ENCODE data around the gene FAM210A. TPM values are rescaled to one million over a fixed set of nuclear protein-coding genes. Genes with fewer than 3 reads are reported as not detected.
A peak's percentile ranks its signal among the peaks of the same experiment; 100 is the strongest.

Gene FAM210A
- total RNA-seq, 1 donor = 20.7 TPM

DNA sequence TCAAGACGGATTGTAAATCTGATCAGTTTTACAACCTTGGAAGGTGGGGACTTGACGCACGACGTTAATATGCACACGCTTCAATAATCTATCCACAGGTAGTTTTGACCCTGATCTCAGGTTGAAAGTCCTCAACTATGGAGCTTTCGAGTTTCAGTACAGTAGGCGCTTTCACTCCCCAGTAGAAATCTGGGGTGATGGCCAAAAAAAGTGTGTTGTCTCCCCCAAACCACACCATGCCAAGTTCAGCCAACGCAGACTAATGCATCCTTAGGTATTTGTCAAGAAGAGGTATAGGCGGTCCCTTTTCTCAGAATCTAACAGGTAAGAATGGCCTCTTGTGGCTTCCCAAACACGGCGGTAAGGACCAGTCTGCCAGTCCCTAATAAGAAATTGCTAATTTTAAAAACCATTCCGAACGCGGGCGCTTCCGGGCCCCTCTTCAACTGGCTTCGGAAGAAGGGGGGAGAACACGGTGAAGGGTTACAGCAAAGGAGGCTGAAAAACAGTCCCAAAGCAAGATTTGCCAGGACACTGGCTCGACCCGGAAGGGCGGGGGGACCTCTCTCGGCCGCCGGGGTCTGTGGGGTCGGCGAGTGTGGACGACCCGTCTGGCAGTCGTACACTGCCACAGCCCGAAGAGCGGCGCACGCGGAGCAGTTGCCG is 659 bp downstream of the FAM210A start:
- DNase-seq (ENCODE audit: low read depth) = peak; percentile 26
- H3K4me3 ChIP-seq (ENCODE audit: low read depth, low read length) = peak overlapping the region; percentile 96
- TF ChIP-seq, protein P1, sequence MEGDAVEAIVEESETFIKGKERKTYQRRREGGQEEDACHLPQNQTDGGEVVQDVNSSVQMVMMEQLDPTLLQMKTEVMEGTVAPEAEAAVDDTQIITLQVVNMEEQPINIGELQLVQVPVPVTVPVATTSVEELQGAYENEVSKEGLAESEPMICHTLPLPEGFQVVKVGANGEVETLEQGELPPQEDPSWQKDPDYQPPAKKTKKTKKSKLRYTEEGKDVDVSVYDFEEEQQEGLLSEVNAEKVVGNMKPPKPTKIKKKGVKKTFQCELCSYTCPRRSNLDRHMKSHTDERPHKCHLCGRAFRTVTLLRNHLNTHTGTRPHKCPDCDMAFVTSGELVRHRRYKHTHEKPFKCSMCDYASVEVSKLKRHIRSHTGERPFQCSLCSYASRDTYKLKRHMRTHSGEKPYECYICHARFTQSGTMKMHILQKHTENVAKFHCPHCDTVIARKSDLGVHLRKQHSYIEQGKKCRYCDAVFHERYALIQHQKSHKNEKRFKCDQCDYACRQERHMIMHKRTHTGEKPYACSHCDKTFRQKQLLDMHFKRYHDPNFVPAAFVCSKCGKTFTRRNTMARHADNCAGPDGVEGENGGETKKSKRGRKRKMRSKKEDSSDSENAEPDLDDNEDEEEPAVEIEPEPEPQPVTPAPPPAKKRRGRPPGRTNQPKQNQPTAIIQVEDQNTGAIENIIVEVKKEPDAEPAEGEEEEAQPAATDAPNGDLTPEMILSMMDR (IDR thresholded peaks at IDR 0.05; ENCODE audit: insufficient read depth, low read depth, low read length) = no peak

DNA sequence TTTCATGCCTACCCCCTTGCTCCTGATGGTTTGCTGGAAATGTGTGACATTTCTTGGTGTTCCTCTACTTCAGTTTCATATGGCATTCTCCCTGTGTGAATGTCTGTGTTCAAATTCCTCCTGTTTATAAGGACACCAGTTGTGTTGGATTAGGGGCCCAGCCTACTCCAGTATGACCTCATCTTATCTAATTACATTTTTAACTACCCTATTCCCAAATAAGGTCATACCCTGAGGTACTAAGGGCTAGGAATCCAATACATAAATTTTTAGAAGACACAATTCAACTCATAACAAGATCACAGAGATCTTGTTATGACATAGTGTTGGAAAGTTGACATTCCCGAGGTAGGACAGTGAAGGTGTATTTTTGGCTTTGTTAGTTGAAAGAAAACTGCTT is 5.5 kb downstream of the FAM210A start:
- H3K4me3 ChIP-seq (ENCODE audit: low read depth, low read length) = no peak overlapping the region
- no peak for DNase-seq (ENCODE audit: low read depth)
- TF ChIP-seq, protein P1 (IDR thresholded peaks at IDR 0.05; ENCODE audit: insufficient read depth, low read depth, low read length) = no peak

DNA sequence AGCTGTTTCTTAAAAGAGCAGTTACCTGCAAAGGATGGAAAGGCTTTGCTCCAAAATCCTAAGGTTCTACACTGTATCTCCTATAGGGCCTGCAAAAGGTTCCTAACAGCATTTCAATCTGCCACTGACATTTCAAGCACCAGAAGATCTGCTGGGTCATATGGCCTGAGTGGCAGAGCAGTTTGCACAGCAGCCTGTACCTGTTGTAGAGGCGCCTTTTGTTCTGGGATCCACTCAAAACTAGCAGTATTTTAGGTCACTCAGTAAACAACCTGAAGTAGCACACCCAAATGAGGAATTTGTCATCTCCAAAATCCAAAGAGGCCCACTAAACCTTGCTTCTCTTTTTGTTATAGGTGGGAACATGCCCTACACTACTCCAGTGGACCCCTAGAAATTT is 6.2 kb downstream of the FAM210A start:
- TF ChIP-seq, protein P1 (IDR thresholded peaks at IDR 0.05; ENCODE audit: insufficient read depth, low read depth, low read length) = no peak
- no peak for DNase-seq (ENCODE audit: low read depth)
- H3K4me3 ChIP-seq (ENCODE audit: low read depth, low read length) = no peak overlapping the region

DNA sequence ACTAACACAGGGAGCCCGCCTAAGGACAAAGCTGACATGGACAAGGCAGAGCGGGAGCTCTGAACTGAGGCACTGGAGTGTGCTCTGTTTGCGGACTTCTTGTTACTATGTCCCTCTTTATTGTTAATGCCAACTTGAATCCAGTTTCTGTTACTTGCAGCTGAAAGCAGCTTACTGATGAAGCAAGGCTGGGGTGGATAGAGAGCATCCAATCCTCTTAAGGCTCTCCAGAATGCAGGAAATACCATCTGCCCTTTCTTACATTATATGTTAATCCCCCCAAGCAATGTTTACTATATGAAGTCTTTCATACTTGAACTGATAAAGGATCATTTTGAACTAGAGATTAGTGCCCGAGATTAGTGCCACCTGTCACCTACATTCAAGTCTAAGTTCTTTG is 9.4 kb downstream of the FAM210A start:
- TF ChIP-seq, protein P1 (IDR thresholded peaks at IDR 0.05; ENCODE audit: insufficient read depth, low read depth, low read length) = no peak
- H3K4me3 ChIP-seq (ENCODE audit: low read depth, low read length) = no peak overlapping the region
- peak; percentile 36 for DNase-seq (ENCODE audit: low read depth)

DNA sequence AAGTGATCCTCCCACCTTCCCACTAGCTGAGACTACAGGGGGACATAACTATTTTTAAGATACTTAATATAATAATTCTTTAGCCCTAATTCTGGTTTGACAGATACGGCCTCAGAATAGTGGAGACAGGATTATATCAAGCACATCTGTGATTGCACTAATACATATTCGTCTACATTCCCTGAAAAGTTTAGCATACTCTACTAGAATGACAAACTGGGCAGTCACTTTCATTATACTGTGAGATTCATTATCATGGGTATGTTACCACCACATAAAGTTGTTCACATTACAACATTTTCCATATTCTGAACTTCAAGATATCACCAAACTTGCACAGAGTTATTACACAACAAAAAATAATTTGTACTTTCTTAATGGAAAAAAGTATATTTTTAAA is 11.0 kb downstream of the FAM210A start:
- DNase-seq (ENCODE audit: low read depth) = no peak
- TF ChIP-seq, protein P1 (IDR thresholded peaks at IDR 0.05; ENCODE audit: insufficient read depth, low read depth, low read length) = no peak
- H3K4me3 ChIP-seq (ENCODE audit: low read depth, low read length) = no peak overlapping the region

DNA sequence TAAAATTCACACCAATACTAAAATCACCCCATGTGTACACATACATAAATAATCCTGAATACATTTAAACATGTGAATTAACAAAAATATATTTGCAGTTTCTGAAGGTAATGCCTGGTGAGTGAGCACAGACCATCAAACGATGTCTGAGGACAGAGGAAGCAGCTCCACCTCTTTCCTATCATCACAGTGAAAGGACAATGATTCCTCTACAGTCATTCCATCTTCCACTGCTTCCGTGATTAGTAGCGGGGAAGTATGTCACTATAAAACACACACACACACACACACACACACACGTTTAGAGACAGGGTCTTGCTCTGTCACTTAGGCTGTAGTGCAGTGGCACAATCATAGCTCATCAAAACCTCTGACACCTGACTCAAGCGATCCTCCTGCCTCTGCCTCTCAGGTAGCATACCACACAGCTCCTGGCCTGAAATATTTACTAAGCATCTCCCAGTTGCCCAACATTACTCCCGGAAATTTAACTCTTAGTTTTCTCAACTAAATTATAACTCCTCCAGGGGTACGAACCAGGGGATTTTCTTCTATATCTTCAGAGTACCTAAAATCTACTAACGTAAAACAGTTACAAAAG is 12.8 kb downstream of the FAM210A start:
- no peak for DNase-seq (ENCODE audit: low read depth)
- TF ChIP-seq, protein P1 (IDR thresholded peaks at IDR 0.05; ENCODE audit: insufficient read depth, low read depth, low read length) = no peak
- H3K4me3 ChIP-seq (ENCODE audit: low read depth, low read length) = no peak overlapping the region

Measured in fibroblast of villous mesenchyme (primary cell).